Gastroesophageal sphincter (tissue), 4 donors: Measurements from ENCODE around the gene ACTL7A. TPM values are rescaled to one million over a fixed set of nuclear protein-coding genes. Genes with fewer than 3 reads are reported as not detected.

Experiments
- ATAC-seq: fragments of 150-250 bp; one replicate; pipeline ENCODE4 v1.9.1; 2016; ENCODE audit warnings: mild to moderate bottlenecking, moderate library complexity
- H3K27ac ChIP-seq, 4 donors: fragments of 200-600 bp; sonication (generic) in 3 of 4; 1 replicate in 3 of 4; 2 replicates in 1 of 4; pipeline ENCODE4 v1.5.1; 2016 to 2019
- H3K27me3 ChIP-seq: fragments of 200-600 bp; sonication (generic); one replicate; pipeline ENCODE4 v1.5.1; 2019
- H3K36me3 ChIP-seq, 2 donors: fragments of 200-600 bp; sonication (generic); one replicate each; pipeline ENCODE4 v1.5.1; 2019; ENCODE audit warnings: control low read depth in 1 of 2
- H3K4me1 ChIP-seq, 3 donors: fragments of 200-600 bp; sonication (generic); 1 replicate in 2 of 3; 2 replicates in 1 of 3; pipeline ENCODE4 v1.5.1; 2016 to 2019; ENCODE audit warnings: control low read depth in 2 of 3
- H3K4me3 ChIP-seq, 2 donors: fragments of 200-600 bp; sonication (generic); one replicate each; pipeline ENCODE4 v1.5.1; 2019; ENCODE audit warnings: mild to moderate bottlenecking in 1 of 2, moderate library complexity in 1 of 2
- H3K9me3 ChIP-seq, 3 donors: fragments of 200-600 bp; sonication (generic); one replicate each; pipeline ENCODE4 v1.5.1; 2017 to 2019; ENCODE audit warnings: control low read depth in 2 of 3
- EP300 ChIP-seq: sonication (generic); formaldehyde crosslinking; IDR thresholded peaks from one replicate; pipeline ENCODE4 v1.6.1; 2017; ENCODE audit warnings: antibody characterized with exemption, mild to moderate bottlenecking
- POLR2A ChIP-seq, 2 donors: fragments of 450-650 bp; IDR thresholded peaks; one replicate each; pipeline ENCODE4 v1.6.1; 2017; ENCODE audit warnings: antibody characterized with exemption in 2 of 2, mild to moderate bottlenecking in 2 of 2, moderate library complexity in 1 of 2
- POLR2AphosphoS5 ChIP-seq: sonication (generic); formaldehyde crosslinking; IDR thresholded peaks from one replicate; pipeline ENCODE4 v1.6.1; 2017; ENCODE audit warnings: antibody characterized with exemption
- WGBS, 2 donors: methylation state at CpG; one replicate each; pipeline ENCODE4 v1.1.5; 2018; ENCODE audit warnings: low coverage in 1 of 2; 5-methylcytosine and 5-hydroxymethylcytosine counted together
- total RNA-seq, 4 donors: library from RNA; depleted of rRNA; stranded (reverse); fragments of >200 nt; gene quantifications; one replicate each; pipeline ENCODE4 v1.1.0, GENCODE V29; 2016
- TF ChIP-seq, protein P1 (sequence below), 4 experiments: fragments of 200-600 bp in 2 of 4; fragments of 450-650 bp in 2 of 4; sonication (generic) in 1 of 4; IDR thresholded peaks; one replicate each; pipeline ENCODE4 v1.5.1; 2017 to 2019; ENCODE audit warnings: antibody characterized with exemption in 4 of 4, mild to moderate bottlenecking in 2 of 4, moderate library complexity in 2 of 4

Gene ACTL7A
- total RNA-seq, 4 donors from 2014 or later, result not detected

DNA sequence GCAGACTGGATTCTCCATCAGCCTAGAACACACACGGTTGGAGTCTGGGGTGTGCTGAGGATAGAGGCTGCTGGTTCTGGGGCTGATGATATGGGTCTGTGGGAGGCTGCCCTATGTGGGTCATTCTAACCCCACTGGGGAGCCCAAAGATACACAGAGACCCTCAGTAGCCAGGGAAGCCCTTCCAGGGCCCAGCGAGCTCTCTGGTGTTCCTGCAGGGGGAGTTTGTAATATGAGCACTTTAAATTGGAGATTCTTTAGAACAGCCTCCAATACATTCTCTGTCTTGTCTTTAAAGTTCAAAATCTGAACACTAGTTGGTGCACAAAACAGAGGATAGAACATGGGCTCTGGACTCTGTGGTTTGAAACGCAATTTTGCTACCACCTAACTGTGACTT, 2.4 kb downstream of the ACTL7A start:
- no peaks in the 10 kb centered on the region for H3K9me3 ChIP-seq
- H3K4me3 ChIP-seq, result no peak overlapping the region
- H3K27me3 ChIP-seq, result no peaks in the 10 kb centered on the region
- no peak overlapping the region for H3K27ac ChIP-seq
- peaks cover 0 to 21% of the 10 kb centered on the region in 2 donors for H3K36me3 ChIP-seq
- ATAC-seq, result no peak
- TF ChIP-seq POLR2A (IDR thresholded peaks at IDR 0.05) (no peak), POLR2AphosphoS5 (no peak), EP300 (no peak)
- TF ChIP-seq, protein P1, sequence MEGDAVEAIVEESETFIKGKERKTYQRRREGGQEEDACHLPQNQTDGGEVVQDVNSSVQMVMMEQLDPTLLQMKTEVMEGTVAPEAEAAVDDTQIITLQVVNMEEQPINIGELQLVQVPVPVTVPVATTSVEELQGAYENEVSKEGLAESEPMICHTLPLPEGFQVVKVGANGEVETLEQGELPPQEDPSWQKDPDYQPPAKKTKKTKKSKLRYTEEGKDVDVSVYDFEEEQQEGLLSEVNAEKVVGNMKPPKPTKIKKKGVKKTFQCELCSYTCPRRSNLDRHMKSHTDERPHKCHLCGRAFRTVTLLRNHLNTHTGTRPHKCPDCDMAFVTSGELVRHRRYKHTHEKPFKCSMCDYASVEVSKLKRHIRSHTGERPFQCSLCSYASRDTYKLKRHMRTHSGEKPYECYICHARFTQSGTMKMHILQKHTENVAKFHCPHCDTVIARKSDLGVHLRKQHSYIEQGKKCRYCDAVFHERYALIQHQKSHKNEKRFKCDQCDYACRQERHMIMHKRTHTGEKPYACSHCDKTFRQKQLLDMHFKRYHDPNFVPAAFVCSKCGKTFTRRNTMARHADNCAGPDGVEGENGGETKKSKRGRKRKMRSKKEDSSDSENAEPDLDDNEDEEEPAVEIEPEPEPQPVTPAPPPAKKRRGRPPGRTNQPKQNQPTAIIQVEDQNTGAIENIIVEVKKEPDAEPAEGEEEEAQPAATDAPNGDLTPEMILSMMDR (IDR thresholded peaks at IDR 0.05), result no peak
- WGBS, 2 donors, result 79 to 100% methylated on average over 1 to 2 of the region's 3 CpGs
- no peaks in the 10 kb centered on the region for H3K4me1 ChIP-seq

DNA sequence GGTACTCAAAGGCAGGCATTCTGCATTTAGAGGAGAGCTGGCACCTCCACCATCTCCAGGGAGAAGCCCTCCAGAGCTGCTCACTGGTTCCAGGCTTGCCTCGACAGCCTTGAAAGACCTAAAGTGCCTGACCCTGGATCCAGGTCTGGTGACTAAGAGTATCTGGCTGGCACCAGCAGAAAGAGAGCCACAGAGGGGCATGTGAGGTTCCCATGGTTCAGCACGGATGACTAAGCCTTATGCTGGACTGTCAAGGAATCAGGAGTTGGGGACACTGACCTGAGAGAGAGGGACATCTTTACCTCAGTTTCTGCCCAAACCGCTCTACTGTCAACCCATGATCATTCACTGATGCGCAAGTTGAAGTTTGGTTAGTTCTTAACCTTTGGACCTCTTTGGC, 3.0 kb downstream of the ACTL7A start:
- no peaks in the 10 kb centered on the region for H3K9me3 ChIP-seq
- no peak for ATAC-seq
- WGBS, 2 donors, result 93% methylated on average over 3 of the region's 4 CpGs

DNA sequence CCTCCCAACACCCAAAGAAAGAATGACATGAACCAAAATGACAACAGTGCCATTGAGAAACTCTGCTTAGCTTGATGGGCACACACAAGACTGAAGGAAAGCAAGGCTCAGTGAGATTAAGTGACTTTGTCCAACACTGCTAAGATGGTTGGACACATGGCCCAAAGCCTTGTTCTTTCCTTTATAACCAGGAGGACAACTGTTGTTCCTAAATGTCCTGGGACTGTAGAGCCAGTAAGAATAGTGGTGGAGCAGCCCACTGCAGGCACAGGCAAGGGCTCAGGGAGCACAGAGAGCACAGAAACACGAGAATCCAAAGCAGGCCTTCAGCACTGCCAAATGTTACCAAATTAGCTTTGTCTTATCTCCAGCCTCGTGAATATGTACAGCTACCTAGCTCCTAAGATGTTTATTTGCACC, 3.9 kb downstream of the ACTL7A start:
- no peak for ATAC-seq
- no peak for TF ChIP-seq POLR2AphosphoS5
- TF ChIP-seq POLR2A (IDR thresholded peaks at IDR 0.05), result no peak
- TF ChIP-seq EP300, result no peak
- TF ChIP-seq, protein P1 (IDR thresholded peaks at IDR 0.05), result no peak
- 53% methylated on average over 2 of the region's 2 CpGs; no CpG with 5 or more reads in 1 of the 2 donors for WGBS, 2 donors
- Histone ChIP-seq H3K9me3 (no peaks in the 10 kb centered on the region), H3K27ac (no peak overlapping the region), H3K4me3 (no peak overlapping the region), H3K27me3 (no peaks in the 10 kb centered on the region), H3K4me1 (no peaks in the 10 kb centered on the region), H3K36me3 (peaks cover 0 to 34% of the 10 kb centered on the region in 2 donors)

More for the DNA sequence above, 3.0 kb downstream of the ACTL7A start:
- TF ChIP-seq POLR2A (IDR thresholded peaks at IDR 0.05) (no peak), EP300 (no peak), POLR2AphosphoS5 (no peak)
- TF ChIP-seq, protein P1 (IDR thresholded peaks at IDR 0.05), result no peak
- Histone ChIP-seq H3K4me3 (no peak overlapping the region), H3K36me3 (peaks cover 0 to 26% of the 10 kb centered on the region in 2 donors), H3K27me3 (no peaks in the 10 kb centered on the region), H3K27ac (no peak overlapping the region), H3K4me1 (no peaks in the 10 kb centered on the region)

DNA sequence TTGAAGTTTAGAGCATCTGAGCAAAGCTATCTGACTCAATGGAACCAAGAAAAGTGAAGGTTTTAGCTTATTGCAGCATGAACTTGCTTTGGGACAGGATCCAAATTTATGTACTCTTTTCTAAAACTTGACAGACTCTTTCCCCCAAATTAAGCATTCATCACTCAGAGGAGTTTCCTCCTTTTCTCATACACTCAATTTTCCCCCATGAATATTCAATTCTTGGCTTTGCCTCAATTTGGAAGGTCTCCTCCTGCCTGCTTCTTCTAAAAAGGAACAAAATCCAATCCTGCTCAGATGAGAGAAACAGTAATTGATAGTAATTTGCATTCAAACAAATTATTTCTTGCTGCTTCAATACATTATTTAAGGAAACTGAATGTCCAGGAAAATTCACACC, 5.0 kb downstream of the ACTL7A start:
- Histone ChIP-seq H3K4me3 (no peak overlapping the region), H3K36me3 (peaks cover 0 to 46% of the 10 kb centered on the region in 2 donors), H3K4me1 (no peaks in the 10 kb centered on the region), H3K27me3 (no peaks in the 10 kb centered on the region), H3K27ac (no peak overlapping the region), H3K9me3 (no peaks in the 10 kb centered on the region)
- ATAC-seq, result no peak
- TF ChIP-seq POLR2A (IDR thresholded peaks at IDR 0.05) (no peak), EP300 (no peak), POLR2AphosphoS5 (no peak)
- TF ChIP-seq, protein P1 (IDR thresholded peaks at IDR 0.05), result no peak

DNA sequence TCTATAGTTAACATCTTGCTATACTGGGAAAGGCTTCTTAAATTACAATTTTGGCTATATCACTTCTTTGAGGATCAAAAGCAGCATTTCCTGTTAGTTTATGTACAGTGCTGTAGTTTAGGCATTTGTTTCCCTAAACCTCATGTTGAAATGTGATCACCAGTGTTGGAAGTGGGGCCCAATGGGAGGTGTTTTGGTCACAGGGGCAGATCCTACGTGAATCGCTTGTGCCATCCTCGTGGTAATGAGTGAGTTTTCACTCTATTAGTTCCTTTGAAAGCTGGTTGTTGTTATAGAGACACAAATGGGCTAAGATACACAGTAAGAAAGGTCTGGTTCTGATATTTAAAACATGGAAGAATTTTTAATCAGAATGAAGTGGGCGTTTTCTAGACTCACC, 5.8 kb downstream of the ACTL7A start:
- no peak for TF ChIP-seq POLR2AphosphoS5
- Histone ChIP-seq H3K36me3 (peaks cover 0 to 52% of the 10 kb centered on the region in 2 donors), H3K4me3 (no peak overlapping the region), H3K27me3 (no peaks in the 10 kb centered on the region), H3K9me3 (no peaks in the 10 kb centered on the region), H3K4me1 (no peaks in the 10 kb centered on the region), H3K27ac (no peak overlapping the region)
- no peak for ATAC-seq
- WGBS, 2 donors, result 86 to 95% methylated on average over 4 of the region's 4 CpGs
